Mesenchymal stem cell (in vitro differentiated cells and primary cell): ENCODE data around the gene RNF114.
"Not testable (repeated sequence)": the region's sequence is repeated elsewhere in the genome, so short reads cannot be mapped to it uniquely, and the experiment has no call there.

Source experiments
- DNase-seq: peaks from one replicate; pipeline ENCODE4 v3.0.0-alpha.2; 2013
- H2AFZ ChIP-seq: one replicate; pipeline ENCODE4 v1.6.1; 2013; ENCODE audit warnings: low read depth, mild to moderate bottlenecking, control low read depth, inconsistent platforms, low read length, moderate library complexity
- H2AK5ac ChIP-seq: 2 replicates; pipeline ENCODE4 v1.6.1; 2013; ENCODE audit warnings: low read length, moderate library complexity, mild to moderate bottlenecking, inconsistent platforms; ENCODE audit not compliant: severe bottlenecking
- H2BK120ac ChIP-seq: one replicate; pipeline ENCODE4 v1.6.1; 2013; ENCODE audit warnings: low read depth, mild to moderate bottlenecking, inconsistent platforms, low read length, moderate library complexity
- H2BK12ac ChIP-seq, 2 experiments: one replicate each; pipeline ENCODE4 v1.6.1; 2013; ENCODE audit warnings: inconsistent platforms in 2 of 2, low read length in 2 of 2, mild to moderate bottlenecking in 2 of 2, moderate library complexity in 2 of 2, control low read depth in 1 of 2
- H2BK15ac ChIP-seq: one replicate; pipeline ENCODE4 v1.6.1; 2013; ENCODE audit warnings: mild to moderate bottlenecking, low read depth, inconsistent platforms; ENCODE audit not compliant: poor library complexity, severe bottlenecking
- H2BK5ac ChIP-seq: 2 replicates; pipeline ENCODE4 v1.6.1; 2013; ENCODE audit warnings: low read depth, mild to moderate bottlenecking, low read length, control low read depth, inconsistent platforms; ENCODE audit not compliant: poor library complexity, severe bottlenecking
- H3K14ac ChIP-seq, 2 experiments: one replicate each; pipeline ENCODE4 v1.6.1; 2013; ENCODE audit warnings: inconsistent platforms in 2 of 2, low read length in 2 of 2, control low read depth in 1 of 2, mild to moderate bottlenecking in 1 of 2, moderate library complexity in 1 of 2
- H3K18ac ChIP-seq, 2 experiments: one replicate each; pipeline ENCODE4 v1.6.1; 2013; ENCODE audit warnings: inconsistent platforms in 2 of 2, low read length in 2 of 2, control low read depth in 1 of 2, low read depth in 1 of 2, mild to moderate bottlenecking in 1 of 2
- H3K23ac ChIP-seq, 2 experiments: one replicate each; pipeline ENCODE4 v1.6.1; 2013; ENCODE audit warnings: inconsistent platforms in 2 of 2, low read length in 2 of 2, mild to moderate bottlenecking in 2 of 2, moderate library complexity in 2 of 2, control low read depth in 1 of 2
- H3K27ac ChIP-seq: 2 replicates; pipeline ENCODE4 v1.5.1; 2013; ENCODE audit warnings: mild to moderate bottlenecking, moderate library complexity, low read length, control low read depth, inconsistent platforms; ENCODE audit not compliant: poor library complexity, severe bottlenecking
- H3K27me3 ChIP-seq, 2 experiments: 2 replicates each; pipeline versions ENCODE4 v1.6.1 to v1.7.0; 2013; ENCODE audit warnings: low read length in 2 of 2, mild to moderate bottlenecking in 2 of 2, moderate library complexity in 2 of 2, control low read depth in 1 of 2, inconsistent platforms in 1 of 2; ENCODE audit not compliant: control insufficient read depth in 1 of 2, insufficient read depth in 1 of 2
- H3K36me3 ChIP-seq, 2 experiments: 2 replicates each; pipeline versions ENCODE4 v1.6.1 to v1.7.0; 2013; ENCODE audit warnings: low read length in 2 of 2, control low read depth in 1 of 2, inconsistent platforms in 1 of 2, low read depth in 1 of 2, mild to moderate bottlenecking in 1 of 2; ENCODE audit not compliant: insufficient read depth in 2 of 2, control insufficient read depth in 1 of 2
- H3K4ac ChIP-seq, 2 experiments: one replicate each; pipeline ENCODE4 v1.6.1; 2013; ENCODE audit warnings: inconsistent platforms in 2 of 2, low read length in 2 of 2, mild to moderate bottlenecking in 2 of 2, moderate library complexity in 2 of 2, control low read depth in 1 of 2, low read depth in 1 of 2
- H3K4me1 ChIP-seq: 2 replicates; pipeline ENCODE4 v1.6.1; 2013; ENCODE audit warnings: low read depth, low read length, control low read depth; ENCODE audit not compliant: control insufficient read depth, insufficient read depth
- H3K4me2 ChIP-seq: 2 replicates; pipeline ENCODE4 v1.6.1; 2013; ENCODE audit warnings: low read length, mild to moderate bottlenecking, inconsistent platforms; ENCODE audit not compliant: poor library complexity, severe bottlenecking
- H3K4me3 ChIP-seq, 2 experiments: 2 replicates each; pipeline versions ENCODE4 v1.5.1 to v1.7.0; 2013; ENCODE audit warnings: low read length in 2 of 2, mild to moderate bottlenecking in 2 of 2, control low read depth in 1 of 2, low read depth in 1 of 2; ENCODE audit not compliant: insufficient read depth in 1 of 2
- H3K79me1 ChIP-seq: replicated peaks from 2 replicates; pipeline ENCODE4 v1.6.1; 2013; ENCODE audit warnings: mild to moderate bottlenecking, control low read depth, low read length, inconsistent platforms; ENCODE audit not compliant: poor library complexity, severe bottlenecking
- H3K9ac ChIP-seq: 2 replicates; pipeline ENCODE4 v1.7.0; 2013; ENCODE audit warnings: mild to moderate bottlenecking, low read length, moderate library complexity
- H3K9me3 ChIP-seq: 2 replicates; pipeline ENCODE4 v1.7.0; 2013; ENCODE audit warnings: mild to moderate bottlenecking, low read length; ENCODE audit not compliant: control insufficient read depth
- H4K8ac ChIP-seq: one replicate; pipeline ENCODE4 v1.6.1; 2013; ENCODE audit warnings: inconsistent platforms, mild to moderate bottlenecking, low read length, moderate library complexity
- H4K91ac ChIP-seq: one replicate; pipeline ENCODE4 v1.6.1; 2013; ENCODE audit warnings: mild to moderate bottlenecking, low read length, inconsistent platforms
- WGBS: methylation state at CpG from one replicate; pipeline ENCODE4 v1.1.7; 2013; ENCODE audit warnings: mixed read lengths; 5-methylcytosine and 5-hydroxymethylcytosine counted together

RNF114 gene

DNA sequence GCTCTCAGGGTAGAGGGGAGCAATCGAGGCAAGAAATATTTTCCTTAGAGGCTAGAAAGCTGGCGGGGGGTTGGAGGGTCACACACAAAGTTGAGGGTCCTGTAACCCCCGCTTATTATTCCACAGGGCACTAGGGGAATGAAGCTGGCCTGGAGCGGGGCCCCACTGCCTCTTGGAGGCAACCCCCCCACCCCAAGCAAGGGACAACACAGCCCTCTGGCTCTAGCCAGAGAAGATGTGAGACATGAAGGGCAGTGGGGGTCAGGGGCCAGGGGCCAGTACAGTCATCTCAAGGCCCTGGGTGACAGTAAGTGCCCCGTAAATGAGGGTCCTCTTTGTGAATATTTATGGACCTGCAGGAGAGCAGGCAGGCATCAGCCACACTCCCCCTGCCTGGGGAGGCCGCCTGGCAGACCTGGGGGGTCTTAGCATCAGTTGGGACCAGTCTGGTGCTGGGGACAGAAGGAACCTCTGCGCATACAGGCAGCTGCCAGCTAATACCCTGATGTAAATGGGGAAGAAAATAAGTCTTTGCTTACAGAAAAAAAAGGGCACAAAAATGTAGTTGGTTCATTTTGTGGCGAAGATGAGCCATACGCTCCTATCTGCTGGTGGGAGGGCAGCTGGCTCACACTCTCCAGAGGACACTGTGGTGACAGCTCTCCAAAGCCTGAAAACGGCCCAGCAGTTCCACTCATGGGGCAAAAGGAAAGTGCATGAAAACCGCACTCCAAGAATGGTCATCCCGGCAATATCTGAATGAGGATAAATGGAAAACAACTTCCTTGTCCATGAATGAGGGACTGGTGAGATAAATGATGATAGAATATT is 42.7 kb upstream of the RNF114 start:
- WGBS, result 85% methylated on average over 11 of the region's 12 CpGs
- Histone ChIP-seq H2AFZ (no peak overlapping the region), H3K14ac (no peak overlapping the region), H3K4me2 (no peak overlapping the region), H3K9me3 (no peaks in the 10 kb centered on the region), H2BK5ac (no peak overlapping the region), H2AK5ac (no peak overlapping the region), H3K4me3 (peak overlapping the region in 1 of 2 experiments; percentile 30), H3K79me1 (peaks cover 24% of the 10 kb centered on the region), H3K27me3 (no peaks in the 10 kb centered on the region), H2BK12ac (no peak overlapping the region), H2BK120ac (no peak overlapping the region), H3K36me3 (peaks cover 14 to 19% of the 10 kb centered on the region in 2 experiments), H3K4me1 (peaks cover 36% of the 10 kb centered on the region), H4K8ac (no peak overlapping the region), H2BK15ac (no peak overlapping the region), H3K23ac (no peak overlapping the region), H3K18ac (no peak overlapping the region), H4K91ac (no peak overlapping the region), H3K4ac (no peak overlapping the region), H3K9ac (peak overlapping the region; percentile 48), H3K27ac (no peak overlapping the region)
- DNase-seq, result no peak

DNA sequence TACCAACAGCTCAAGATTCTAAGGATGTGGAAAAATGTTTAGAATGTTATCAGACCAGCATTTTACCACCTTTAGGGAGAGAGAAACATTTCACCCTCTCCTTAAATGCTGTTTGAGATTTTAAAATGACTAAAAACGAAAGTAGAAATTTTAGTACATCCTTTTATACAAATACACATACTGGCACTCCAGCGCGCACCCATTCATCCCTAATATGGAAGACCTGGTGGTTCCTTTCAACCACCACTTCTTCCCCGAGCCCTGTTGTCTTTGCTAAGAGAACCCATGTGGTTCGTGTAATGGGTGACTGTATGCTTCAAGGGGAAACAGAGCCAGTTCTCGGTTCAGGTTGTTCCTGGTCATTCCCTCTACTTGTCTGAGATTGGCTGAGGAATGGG is 42.1 kb upstream of the RNF114 start:
- Histone ChIP-seq H3K9me3 (no peaks in the 10 kb centered on the region), H2AFZ (no peak overlapping the region), H3K27ac (no peak overlapping the region), H3K36me3 (peaks cover 11 to 15% of the 10 kb centered on the region in 2 experiments), H2BK5ac (no peak overlapping the region), H2BK12ac (no peak overlapping the region), H3K18ac (no peak overlapping the region), H2BK120ac (no peak overlapping the region), H3K4me3 (peak overlapping the region in 1 of 2 experiments; percentile 1), H2BK15ac (no peak overlapping the region), H2AK5ac (no peak overlapping the region), H4K8ac (no peak overlapping the region), H3K14ac (no peak overlapping the region), H3K27me3 (no peaks in the 10 kb centered on the region), H3K4me2 (no peak overlapping the region), H3K4ac (no peak overlapping the region), H3K23ac (no peak overlapping the region), H3K79me1 (peaks cover 24% of the 10 kb centered on the region), H3K9ac (no peak overlapping the region), H3K4me1 (peaks cover 30% of the 10 kb centered on the region), H4K91ac (no peak overlapping the region)
- no peak for DNase-seq
- 94% methylated on average over 6 of the region's 6 CpGs for whole genome bisulfite sequencing

- not testable (repeated sequence) for H3K4me3 ChIP-seq, H3K14ac ChIP-seq, H3K9ac ChIP-seq, H2BK12ac ChIP-seq, H4K91ac ChIP-seq, H2BK120ac ChIP-seq, H2BK5ac ChIP-seq, H4K8ac ChIP-seq, H3K4ac ChIP-seq, H3K4me2 ChIP-seq, H3K9me3 ChIP-seq, H3K23ac ChIP-seq, H3K27ac ChIP-seq, H2BK15ac ChIP-seq, H3K18ac ChIP-seq, H2AFZ ChIP-seq, H3K27me3 ChIP-seq, DNase-seq, H3K36me3 ChIP-seq, H2AK5ac ChIP-seq
- Histone ChIP-seq H3K79me1 (peaks cover 22% of the 10 kb centered on the region), H3K4me1 (peaks cover 20% of the 10 kb centered on the region)
- 96% methylated on average over 5 of the region's 7 CpGs for WGBS
These were observed 40.6 kb upstream of the RNF114 start for GRCh38 chr20:49895474-49896093.

DNA sequence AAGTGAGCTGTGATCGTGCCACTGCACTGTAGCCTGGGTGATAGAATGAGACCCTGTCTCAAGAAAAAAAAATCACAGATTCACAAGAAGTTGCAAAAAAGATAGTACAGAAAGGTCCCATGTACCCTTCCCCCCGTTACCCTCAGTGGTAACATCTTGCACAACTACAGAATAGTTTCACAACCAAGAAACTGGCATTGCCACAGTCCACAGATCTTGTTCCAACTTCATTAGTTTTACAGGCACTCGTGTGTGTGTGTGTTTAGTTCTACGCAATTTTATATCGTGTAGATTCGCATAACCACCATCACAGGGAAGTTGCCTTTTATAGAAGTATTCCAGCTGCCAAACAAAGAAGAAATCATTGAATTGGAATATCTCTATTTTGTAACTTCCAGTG is 40.0 kb upstream of the RNF114 start:
- H4K91ac ChIP-seq, result no peak overlapping the region
- no peaks in the 10 kb centered on the region for H3K27me3 ChIP-seq
- H3K27ac ChIP-seq, result no peak overlapping the region
- no peak overlapping the region for H4K8ac ChIP-seq
- H3K4me1 ChIP-seq, result peaks cover 16% of the 10 kb centered on the region
- H3K23ac ChIP-seq, result no peak overlapping the region
- no peak overlapping the region for H3K4ac ChIP-seq
- H3K9ac ChIP-seq, result no peak overlapping the region
- no peak overlapping the region for H3K18ac ChIP-seq
- H3K14ac ChIP-seq, result no peak overlapping the region
- no peak overlapping the region for H2BK15ac ChIP-seq
- peaks cover 19% of the 10 kb centered on the region for H3K79me1 ChIP-seq
- H2BK5ac ChIP-seq, result no peak overlapping the region
- 91% methylated on average over 6 of the region's 6 CpGs for WGBS
- H2AFZ ChIP-seq, result no peak overlapping the region
- no peak overlapping the region for H2BK120ac ChIP-seq
- H3K4me2 ChIP-seq, result no peak overlapping the region
- H3K36me3 ChIP-seq, result peaks cover 3 to 4% of the 10 kb centered on the region in 2 experiments
- no peak overlapping the region for H3K4me3 ChIP-seq
- no peak overlapping the region for H2BK12ac ChIP-seq
- no peaks in the 10 kb centered on the region for H3K9me3 ChIP-seq
- no peak for DNase-seq
- H2AK5ac ChIP-seq, result no peak overlapping the region
